ENCODE data around the gene MIEF2.
"Not testable (repeated sequence)": the region's sequence is repeated elsewhere in the genome, so short reads cannot be mapped to it uniquely, and the experiment has no call there.

DNA sequence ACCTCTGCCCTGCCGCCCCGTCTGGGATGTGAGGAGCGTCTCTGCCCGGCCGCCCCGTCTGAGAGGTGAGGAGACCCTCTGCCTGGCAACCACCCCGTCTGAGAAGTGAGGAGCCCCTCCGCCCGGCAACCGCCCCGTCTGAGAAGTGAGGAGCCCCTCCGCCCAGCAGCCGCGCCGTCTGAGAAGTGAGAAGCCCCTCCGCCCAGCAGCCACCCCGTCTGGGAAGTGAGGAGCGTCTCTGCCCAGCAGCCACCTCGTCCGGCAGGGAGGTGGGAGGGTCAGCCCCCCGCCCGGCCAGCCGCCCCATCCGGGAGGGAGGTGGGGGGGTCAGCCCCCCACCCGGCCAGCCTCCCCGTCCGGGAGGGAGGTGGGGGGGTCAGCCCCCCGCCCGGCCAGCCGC is 37.6 kb downstream of the MIEF2 start:
- TF ChIP-seq, protein P1, sequence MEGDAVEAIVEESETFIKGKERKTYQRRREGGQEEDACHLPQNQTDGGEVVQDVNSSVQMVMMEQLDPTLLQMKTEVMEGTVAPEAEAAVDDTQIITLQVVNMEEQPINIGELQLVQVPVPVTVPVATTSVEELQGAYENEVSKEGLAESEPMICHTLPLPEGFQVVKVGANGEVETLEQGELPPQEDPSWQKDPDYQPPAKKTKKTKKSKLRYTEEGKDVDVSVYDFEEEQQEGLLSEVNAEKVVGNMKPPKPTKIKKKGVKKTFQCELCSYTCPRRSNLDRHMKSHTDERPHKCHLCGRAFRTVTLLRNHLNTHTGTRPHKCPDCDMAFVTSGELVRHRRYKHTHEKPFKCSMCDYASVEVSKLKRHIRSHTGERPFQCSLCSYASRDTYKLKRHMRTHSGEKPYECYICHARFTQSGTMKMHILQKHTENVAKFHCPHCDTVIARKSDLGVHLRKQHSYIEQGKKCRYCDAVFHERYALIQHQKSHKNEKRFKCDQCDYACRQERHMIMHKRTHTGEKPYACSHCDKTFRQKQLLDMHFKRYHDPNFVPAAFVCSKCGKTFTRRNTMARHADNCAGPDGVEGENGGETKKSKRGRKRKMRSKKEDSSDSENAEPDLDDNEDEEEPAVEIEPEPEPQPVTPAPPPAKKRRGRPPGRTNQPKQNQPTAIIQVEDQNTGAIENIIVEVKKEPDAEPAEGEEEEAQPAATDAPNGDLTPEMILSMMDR (IDR thresholded peaks at IDR 0.05): not testable (repeated sequence)
- not testable (repeated sequence) for TF ChIP-seq POLR2A (IDR thresholded peaks at IDR 0.05)

All from transverse colon (tissue), 3 donors.